ENCODE measurements around the gene IL17RA.
A peak's percentile ranks its signal among the peaks of the same experiment; 100 is the strongest.

Gene IL17RA

GRCh38 chr22:17085277-17086181, 729 bp downstream of the IL17RA start:
- no peak overlapping the region for H3K27ac Mint-ChIP-seq
- H3K36me3 Mint-ChIP-seq (ENCODE audit: low read depth), result no peaks in the 10 kb centered on the region
- H3K27me3 Mint-ChIP-seq (ENCODE audit: low read depth, poor library complexity), result peaks cover 62% of the 10 kb centered on the region
- peak overlapping the region; percentile 85 for H3K4me3 Mint-ChIP-seq
- H3K9me3 Mint-ChIP-seq, result no peaks in the 10 kb centered on the region
- H3K4me1 Mint-ChIP-seq, result peaks cover 10% of the 10 kb centered on the region
- TF ChIP-seq, protein P1, sequence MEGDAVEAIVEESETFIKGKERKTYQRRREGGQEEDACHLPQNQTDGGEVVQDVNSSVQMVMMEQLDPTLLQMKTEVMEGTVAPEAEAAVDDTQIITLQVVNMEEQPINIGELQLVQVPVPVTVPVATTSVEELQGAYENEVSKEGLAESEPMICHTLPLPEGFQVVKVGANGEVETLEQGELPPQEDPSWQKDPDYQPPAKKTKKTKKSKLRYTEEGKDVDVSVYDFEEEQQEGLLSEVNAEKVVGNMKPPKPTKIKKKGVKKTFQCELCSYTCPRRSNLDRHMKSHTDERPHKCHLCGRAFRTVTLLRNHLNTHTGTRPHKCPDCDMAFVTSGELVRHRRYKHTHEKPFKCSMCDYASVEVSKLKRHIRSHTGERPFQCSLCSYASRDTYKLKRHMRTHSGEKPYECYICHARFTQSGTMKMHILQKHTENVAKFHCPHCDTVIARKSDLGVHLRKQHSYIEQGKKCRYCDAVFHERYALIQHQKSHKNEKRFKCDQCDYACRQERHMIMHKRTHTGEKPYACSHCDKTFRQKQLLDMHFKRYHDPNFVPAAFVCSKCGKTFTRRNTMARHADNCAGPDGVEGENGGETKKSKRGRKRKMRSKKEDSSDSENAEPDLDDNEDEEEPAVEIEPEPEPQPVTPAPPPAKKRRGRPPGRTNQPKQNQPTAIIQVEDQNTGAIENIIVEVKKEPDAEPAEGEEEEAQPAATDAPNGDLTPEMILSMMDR (IDR thresholded peaks at IDR 0.05), result no peak
- DNase-seq, result no peak

DNA sequence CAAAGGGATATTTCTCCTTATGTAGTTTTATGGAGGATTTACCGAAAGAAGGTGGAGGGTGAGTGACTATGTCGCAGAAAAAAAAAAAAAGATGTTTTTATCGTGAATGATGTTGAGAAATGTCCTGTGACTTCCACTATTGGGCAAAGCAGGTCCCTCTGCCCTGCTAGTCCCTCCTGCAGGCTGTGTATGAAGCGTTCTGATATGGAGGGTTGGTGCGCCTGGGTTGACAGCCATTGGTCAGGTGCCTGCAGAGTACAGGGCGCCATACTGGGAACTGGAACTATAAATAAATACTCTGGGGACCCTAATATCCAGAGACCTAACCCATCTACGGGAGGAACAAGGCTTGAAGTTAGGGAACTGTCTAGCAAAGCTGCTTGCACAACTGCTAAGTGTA, 1.5 kb downstream of the IL17RA start:
- Mint-ChIP-seq H3K36me3 (ENCODE audit: low read depth) (no peaks in the 10 kb centered on the region), H3K27ac (no peak overlapping the region), H3K27me3 (ENCODE audit: low read depth, poor library complexity) (peaks cover 57% of the 10 kb centered on the region), H3K4me1 (peaks cover 10% of the 10 kb centered on the region), H3K4me3 (peak overlapping the region; percentile 77), H3K9me3 (no peaks in the 10 kb centered on the region)
- TF ChIP-seq, protein P1 (IDR thresholded peaks at IDR 0.05), result no peak
- DNase-seq, result no peak

- Mint-ChIP-seq H3K4me3 (peak overlapping the region; percentile 53), H3K36me3 (ENCODE audit: low read depth) (no peaks in the 10 kb centered on the region), H3K4me1 (peaks cover 10% of the 10 kb centered on the region), H3K27ac (no peak overlapping the region), H3K27me3 (ENCODE audit: low read depth, poor library complexity) (peaks cover 57% of the 10 kb centered on the region), H3K9me3 (no peaks in the 10 kb centered on the region)
- TF ChIP-seq, protein P1 (IDR thresholded peaks at IDR 0.05), result no peak
- no peak for DNase-seq
These were observed 2.1 kb downstream of the IL17RA start for GRCh38 chr22:17086788-17087497.

DNA sequence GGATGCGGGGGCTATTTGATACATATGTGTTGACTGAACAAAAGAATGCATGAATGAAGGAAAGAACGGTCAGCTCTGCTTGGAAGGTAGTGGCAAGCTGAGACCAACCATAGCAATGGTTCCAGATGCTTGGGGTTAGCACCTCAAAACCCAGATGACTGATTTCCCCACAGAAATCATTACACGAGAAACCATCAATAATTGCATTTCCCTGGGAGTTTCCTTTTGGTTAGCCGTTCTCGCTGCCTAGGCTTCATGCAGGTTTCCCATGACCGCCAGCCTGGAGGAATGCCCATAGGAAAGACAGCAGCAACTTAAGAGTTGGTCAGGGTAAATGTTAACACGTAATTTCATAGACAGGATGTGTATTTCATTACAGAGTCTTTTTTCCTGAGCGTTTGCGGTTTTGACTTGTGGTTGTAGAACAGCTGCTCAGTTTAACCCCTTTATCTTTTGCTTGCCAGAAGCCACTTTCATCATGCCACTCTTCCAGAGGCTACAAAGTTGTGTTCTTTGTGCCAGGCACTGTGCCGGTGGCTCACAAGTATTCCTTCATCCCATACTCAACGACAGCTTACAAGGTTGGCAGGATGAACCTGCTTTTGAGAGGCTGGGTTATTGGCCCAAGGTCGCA, 2.8 kb downstream of the IL17RA start:
- Mint-ChIP-seq H3K27ac (no peak overlapping the region), H3K36me3 (ENCODE audit: low read depth) (no peaks in the 10 kb centered on the region), H3K9me3 (no peaks in the 10 kb centered on the region), H3K4me3 (no peak overlapping the region), H3K27me3 (ENCODE audit: low read depth, poor library complexity) (peaks cover 57% of the 10 kb centered on the region), H3K4me1 (peaks cover 10% of the 10 kb centered on the region)
- TF ChIP-seq, protein P1 (IDR thresholded peaks at IDR 0.05), result no peak
- DNase-seq, result no peak

DNA sequence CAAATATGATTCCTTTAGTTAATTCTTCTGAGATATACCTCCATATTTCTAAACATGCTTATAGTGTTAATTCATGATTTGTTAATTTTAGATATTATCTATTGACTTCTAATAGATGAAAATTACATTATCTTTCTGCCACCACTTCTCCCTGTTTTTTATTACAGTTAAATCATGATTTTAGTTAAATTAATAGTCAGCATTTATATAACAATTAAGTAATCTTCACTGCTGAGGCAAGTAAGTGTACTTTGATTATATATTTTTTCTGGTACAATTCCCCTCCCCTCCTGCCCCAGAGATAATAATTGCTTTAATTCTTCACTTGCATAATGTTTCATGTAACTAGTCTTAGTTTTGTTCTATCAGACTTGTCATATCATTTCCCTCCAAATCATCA, 5.8 kb downstream of the IL17RA start:
- TF ChIP-seq, protein P1 (IDR thresholded peaks at IDR 0.05), result no peak
- Mint-ChIP-seq H3K36me3 (ENCODE audit: low read depth) (no peaks in the 10 kb centered on the region), H3K4me1 (peaks cover 5% of the 10 kb centered on the region), H3K9me3 (no peaks in the 10 kb centered on the region), H3K27me3 (ENCODE audit: low read depth, poor library complexity) (peaks cover 35% of the 10 kb centered on the region), H3K27ac (no peak overlapping the region), H3K4me3 (no peak overlapping the region)
- DNase-seq, result no peak
